SK-N-MC (cell line): Measurements from ENCODE around the gene TMEM242.
"Not testable (repeated sequence)": the region's sequence is repeated elsewhere in the genome, so short reads cannot be mapped to it uniquely, and the experiment has no call there.

ENCODE experiments used
- DNase-seq: peaks from one replicate; pipeline ENCODE4 v3.0.0-alpha.2; 2011; ENCODE audit warnings: low read depth, low spot score
- H3K27ac ChIP-seq: fragments of 200-600 bp; sonication (generic); 2 replicates; pipeline ENCODE4 v1.5.1; 2016; ENCODE audit warnings: mixed run types
- H3K36me3 ChIP-seq: fragments of 200-600 bp; sonication (generic); 2 replicates; pipeline ENCODE4 v1.6.1; 2017; ENCODE audit warnings: antibody characterized with exemption, low read length, mixed read lengths; ENCODE audit not compliant: insufficient read depth
- H3K4me3 ChIP-seq: fragments of 200-600 bp; sonication (generic); 2 replicates; pipeline ENCODE4 v1.5.1; 2016
- H3K9ac ChIP-seq: fragments of 200-600 bp; sonication (generic); 2 replicates; pipeline ENCODE4 v1.8.0; 2017; ENCODE audit warnings: mixed run types, mixed read lengths; ENCODE audit not compliant: insufficient read length
- H3K9me3 ChIP-seq: fragments of 200-600 bp; sonication (generic); 2 replicates; pipeline ENCODE4 v1.6.1; 2017; ENCODE audit warnings: low read depth, mild to moderate bottlenecking, antibody characterized with exemption, low read length, moderate library complexity, mixed read lengths
- EZH2 ChIP-seq: fragments of 200-600 bp; sonication (generic); IDR thresholded peaks from one replicate; pipeline ENCODE4 v1.6.1; 2017; ENCODE audit warnings: antibody characterized with exemption
- FOXP2 ChIP-seq: optimal IDR thresholded peaks from 2 replicates; pipeline ENCODE3; 2011; ENCODE audit warnings: mild to moderate bottlenecking, moderate library complexity; ENCODE audit not compliant: insufficient read depth; ENCODE audit errors: extremely low read length, control extremely low read depth
- POLR2AphosphoS5 ChIP-seq: IDR thresholded peaks from 2 replicates; pipeline ENCODE4 v1.6.1; 2012; ENCODE audit warnings: mild to moderate bottlenecking, low read depth, low read length, borderline replicate concordance

Gene TMEM242

GRCh38 chr6:157313531-157314467 lies 9.5 kb downstream of the TMEM242 start:
- H3K36me3 ChIP-seq = peaks cover 23% of the 10 kb centered on the region; the same call in 1 of the 2 replicates
- no peak overlapping the region for H3K9ac ChIP-seq
- H3K27ac ChIP-seq = no peak overlapping the region
- TF ChIP-seq POLR2AphosphoS5 (no peak), FOXP2 (no peak), EZH2 (no peak)
- H3K9me3 ChIP-seq = no peaks in the 10 kb centered on the region
- DNase-seq = no peak
- no peak overlapping the region for H3K4me3 ChIP-seq

GRCh38 chr6:157312757-157313156 lies 10.6 kb downstream of the TMEM242 start:
- H3K9ac ChIP-seq = no peak overlapping the region
- H3K4me3 ChIP-seq = no peak overlapping the region
- no peak for DNase-seq
- H3K36me3 ChIP-seq = peaks cover 16% of the 10 kb centered on the region; the same call in 1 of the 2 replicates
- no peak overlapping the region for H3K27ac ChIP-seq
- TF ChIP-seq POLR2AphosphoS5 (no peak), EZH2 (no peak), FOXP2 (no peak)
- no peaks in the 10 kb centered on the region for H3K9me3 ChIP-seq

GRCh38 chr6:157310693-157311092 lies 12.6 kb downstream of the TMEM242 start:
- not testable (repeated sequence) for H3K4me3 ChIP-seq, H3K9me3 ChIP-seq, H3K27ac ChIP-seq, H3K9ac ChIP-seq, DNase-seq, H3K36me3 ChIP-seq

GRCh38 chr6:157307661-157308060 lies 15.7 kb downstream of the TMEM242 start:
- no peak for DNase-seq
- Histone ChIP-seq H3K36me3 (no peaks in the 10 kb centered on the region; the same call in 1 of the 2 replicates), H3K4me3 (no peak overlapping the region), H3K9ac (no peak overlapping the region), H3K9me3 (no peaks in the 10 kb centered on the region), H3K27ac (no peak overlapping the region)
- TF ChIP-seq FOXP2 = no peak
- TF ChIP-seq POLR2AphosphoS5 = no peak
- no peak for TF ChIP-seq EZH2

GRCh38 chr6:157305670-157306653 lies 17.4 kb downstream of the TMEM242 start:
- TF ChIP-seq EZH2 (no peak), FOXP2 (no peak), POLR2AphosphoS5 (no peak)
- no peaks in the 10 kb centered on the region for H3K9me3 ChIP-seq
- DNase-seq = no peak
- no peak overlapping the region for H3K27ac ChIP-seq
- H3K36me3 ChIP-seq = no peaks in the 10 kb centered on the region
- no peak overlapping the region for H3K4me3 ChIP-seq
- H3K9ac ChIP-seq = no peak overlapping the region

- Histone ChIP-seq H3K36me3 (no peaks in the 10 kb centered on the region), H3K9ac (no peak overlapping the region), H3K4me3 (no peak overlapping the region), H3K9me3 (no peaks in the 10 kb centered on the region), H3K27ac (peak overlapping the region; percentile 44; the same call in 1 of the 2 replicates)
- no peak for TF ChIP-seq EZH2
- no peak for TF ChIP-seq FOXP2
- TF ChIP-seq POLR2AphosphoS5 = no peak
- DNase-seq = no peak
Measured at GRCh38 chr6:157304899-157305663, 18.2 kb downstream of the TMEM242 start.

- Histone ChIP-seq H3K9me3 (no peaks in the 10 kb centered on the region), H3K27ac (peak overlapping the region; percentile 85), H3K4me3 (peak overlapping the region; percentile 49; the same call in 1 of the 2 replicates), H3K36me3 (no peaks in the 10 kb centered on the region; the same call in 1 of the 2 replicates), H3K9ac (peak overlapping the region; percentile 54)
- DNase-seq = no peak
- TF ChIP-seq FOXP2 (no peak), EZH2 (no peak), POLR2AphosphoS5 (no peak)
Measured at GRCh38 chr6:157302736-157303135, 20.6 kb downstream of the TMEM242 start.

GRCh38 chr6:157300436-157300835 lies 22.9 kb downstream of the TMEM242 start:
- Histone ChIP-seq H3K9me3 (no peaks in the 10 kb centered on the region), H3K27ac (no peak overlapping the region), H3K4me3 (no peak overlapping the region), H3K36me3 (no peaks in the 10 kb centered on the region; the same call in 1 of the 2 replicates), H3K9ac (no peak overlapping the region)
- DNase-seq = no peak
- TF ChIP-seq EZH2 (no peak), FOXP2 (no peak), POLR2AphosphoS5 (no peak)
